ENCODE results near the gene PITPNM3. TPM values are rescaled to one million over a fixed set of nuclear protein-coding genes. Genes with fewer than 3 reads are reported as not detected.

PITPNM3 gene
- total RNA-seq, 1 experiment from 2014 or later = 0.05 TPM

- in situ Hi-C loops (cut with HindIII; ENCODE audit: low pct_unique_long_range_greater_than_20kb, low sequenced_read_pairs) = no loop called here
- no peak for DNase-seq (ENCODE audit: low read depth, low spot score)
Measured at GRCh38 chr17:6465206-6466003, 91.0 kb downstream of the PITPNM3 start.

- in situ Hi-C loops (cut with HindIII; ENCODE audit: low pct_unique_long_range_greater_than_20kb, low sequenced_read_pairs) = no loop called here
- DNase-seq (ENCODE audit: low read depth, low spot score) = no peak
Measured at GRCh38 chr17:6464446-6465041, 91.8 kb downstream of the PITPNM3 start.

- DNase-seq (ENCODE audit: low read depth, low spot score) = no peak
- in situ Hi-C loops (cut with HindIII; ENCODE audit: low pct_unique_long_range_greater_than_20kb, low sequenced_read_pairs) = no loop called here
Measured at GRCh38 chr17:6463616-6464445, 92.5 kb downstream of the PITPNM3 start.

GRCh38 chr17:6462692-6463091, 93.7 kb downstream of the PITPNM3 start:
- DNase-seq (ENCODE audit: low read depth, low spot score) = no peak
- in situ Hi-C loops (cut with HindIII; ENCODE audit: low pct_unique_long_range_greater_than_20kb, low sequenced_read_pairs) = no loop called here

- DNase-seq (ENCODE audit: low read depth, low spot score) = no peak
- in situ Hi-C loops (cut with HindIII; ENCODE audit: low pct_unique_long_range_greater_than_20kb, low sequenced_read_pairs) = no loop called here
Measured at GRCh38 chr17:6461792-6462524, 94.4 kb downstream of the PITPNM3 start.

GRCh38 chr17:6461246-6461645, 95.1 kb downstream of the PITPNM3 start:
- DNase-seq (ENCODE audit: low read depth, low spot score) = no peak
- in situ Hi-C loops (cut with HindIII; ENCODE audit: low pct_unique_long_range_greater_than_20kb, low sequenced_read_pairs) = no loop called here

- in situ Hi-C loops (cut with HindIII; ENCODE audit: low pct_unique_long_range_greater_than_20kb, low sequenced_read_pairs) = no loop called here
- DNase-seq (ENCODE audit: low read depth, low spot score) = no peak
Measured at GRCh38 chr17:6460531-6461161, 95.7 kb downstream of the PITPNM3 start.

- in situ Hi-C loops (cut with HindIII; ENCODE audit: low pct_unique_long_range_greater_than_20kb, low sequenced_read_pairs) = no loop called here
- DNase-seq (ENCODE audit: low read depth, low spot score) = no peak
Measured at GRCh38 chr17:6458460-6458950, 97.8 kb downstream of the PITPNM3 start.

- in situ Hi-C loops (cut with HindIII; ENCODE audit: low pct_unique_long_range_greater_than_20kb, low sequenced_read_pairs) = no loop called here
- no peak for DNase-seq (ENCODE audit: low read depth, low spot score)
Measured at GRCh38 chr17:6457688-6458459, 98.5 kb downstream of the PITPNM3 start.

GRCh38 chr17:6456914-6457687, 99.3 kb downstream of the PITPNM3 start:
- DNase-seq (ENCODE audit: low read depth, low spot score) = no peak
- in situ Hi-C loops (cut with HindIII; ENCODE audit: low pct_unique_long_range_greater_than_20kb, low sequenced_read_pairs) = no loop called here

- no peak for DNase-seq (ENCODE audit: low read depth, low spot score)
- in situ Hi-C loops (cut with HindIII; ENCODE audit: low pct_unique_long_range_greater_than_20kb, low sequenced_read_pairs) = no loop called here
Measured at GRCh38 chr17:6456321-6456720, 100.0 kb downstream of the PITPNM3 start.

- in situ Hi-C loops (cut with HindIII; ENCODE audit: low pct_unique_long_range_greater_than_20kb, low sequenced_read_pairs) = no loop called here
- DNase-seq (ENCODE audit: low read depth, low spot score) = no peak
Measured at GRCh38 chr17:6455321-6455705, 101.0 kb downstream of the PITPNM3 start.

GRCh38 chr17:6454495-6455320, 101.6 kb downstream of the PITPNM3 start:
- no peak for DNase-seq (ENCODE audit: low read depth, low spot score)
- in situ Hi-C loops (cut with HindIII; ENCODE audit: low pct_unique_long_range_greater_than_20kb, low sequenced_read_pairs) = no loop called here

GRCh38 chr17:6453279-6454024, 102.9 kb downstream of the PITPNM3 start:
- no peak for DNase-seq (ENCODE audit: low read depth, low spot score)
- in situ Hi-C loops (cut with HindIII; ENCODE audit: low pct_unique_long_range_greater_than_20kb, low sequenced_read_pairs) = no loop called here

All from SK-MEL-5 (cell line).